HUES64 (cell line): Measurements from ENCODE around the gene CDK10.

Experiments
- H3K27ac ChIP-seq: 2 replicates; pipeline ENCODE4 v1.7.0; 2013; ENCODE audit warnings: low read depth, low read length, inconsistent platforms
- H3K27me3 ChIP-seq: 2 replicates; pipeline ENCODE4 v1.6.1; 2013; ENCODE audit warnings: mild to moderate bottlenecking, low read length; ENCODE audit not compliant: insufficient read depth
- H3K36me3 ChIP-seq: 2 replicates; pipeline ENCODE4 v1.6.1; 2013; ENCODE audit warnings: mild to moderate bottlenecking, low read length; ENCODE audit not compliant: insufficient read depth
- H3K4me1 ChIP-seq: 2 replicates; pipeline ENCODE4 v1.6.1; 2013; ENCODE audit warnings: mild to moderate bottlenecking, low read length, moderate library complexity; ENCODE audit not compliant: insufficient read depth
- H3K4me3 ChIP-seq: 2 replicates; pipeline ENCODE4 v1.5.1; 2013; ENCODE audit warnings: mild to moderate bottlenecking, low read length, moderate library complexity
- H3K9ac ChIP-seq: 2 replicates; pipeline ENCODE4 v1.6.1; 2013; ENCODE audit warnings: mild to moderate bottlenecking, low read depth, low read length
- H3K9me3 ChIP-seq: 2 replicates; pipeline ENCODE4 v1.6.1; 2013; ENCODE audit warnings: low read depth, low read length; ENCODE audit not compliant: insufficient read depth
- WGBS: fragments of 150-250, 120-280 bp; methylation state at CpG from one replicate; pipeline ENCODE4 v1.1.7; 2013; ENCODE audit warnings: missing lambda C conversion rate; 5-methylcytosine and 5-hydroxymethylcytosine counted together

The CDK10 gene

DNA sequence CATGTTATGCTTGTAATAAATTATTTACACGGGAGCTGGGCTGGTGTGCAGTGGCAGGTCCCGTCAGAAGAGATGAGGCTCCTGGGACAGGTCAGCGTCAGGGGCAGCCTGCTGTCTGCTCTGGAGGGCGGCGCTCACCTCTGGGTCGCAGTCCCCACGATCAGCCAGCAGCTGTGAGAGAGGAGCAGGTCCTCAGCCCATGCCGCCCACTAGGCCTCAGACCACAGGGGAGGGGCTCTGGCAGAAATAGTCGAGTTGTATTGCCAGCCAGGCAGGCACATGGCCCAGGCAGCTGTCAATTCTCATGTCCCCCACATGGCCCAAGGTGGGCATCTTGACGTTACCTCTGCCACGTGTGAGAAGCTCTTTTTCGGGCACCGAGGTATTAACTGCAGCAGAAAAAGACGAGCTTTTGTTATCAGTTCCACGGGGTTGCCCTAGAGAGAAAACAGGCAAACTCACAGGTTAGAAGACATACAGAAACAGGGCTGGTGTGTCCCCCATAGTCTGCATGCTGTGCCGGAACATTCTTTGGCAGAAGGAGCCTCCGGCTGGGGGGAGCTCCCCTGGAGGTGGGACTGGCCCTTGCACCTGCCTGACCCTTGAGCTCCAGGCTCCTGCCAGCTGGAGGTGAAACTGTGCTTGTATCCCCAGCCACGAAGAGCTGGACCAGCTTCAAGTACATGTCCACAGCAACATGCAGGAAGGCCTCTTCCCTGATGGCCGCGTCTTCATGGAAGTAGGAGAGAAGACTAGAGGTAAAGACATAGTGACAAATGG is 52.2 kb downstream of the CDK10 start:
- no peak overlapping the region for H3K9ac ChIP-seq
- H3K9me3 ChIP-seq = no peaks in the 10 kb centered on the region
- H3K27me3 ChIP-seq = no peaks in the 10 kb centered on the region
- H3K36me3 ChIP-seq = peaks cover 97% of the 10 kb centered on the region
- H3K4me1 ChIP-seq = no peaks in the 10 kb centered on the region
- WGBS = 95% methylated on average over 20 of the region's 20 CpGs
- no peak overlapping the region for H3K27ac ChIP-seq
- H3K4me3 ChIP-seq = no peak overlapping the region

DNA sequence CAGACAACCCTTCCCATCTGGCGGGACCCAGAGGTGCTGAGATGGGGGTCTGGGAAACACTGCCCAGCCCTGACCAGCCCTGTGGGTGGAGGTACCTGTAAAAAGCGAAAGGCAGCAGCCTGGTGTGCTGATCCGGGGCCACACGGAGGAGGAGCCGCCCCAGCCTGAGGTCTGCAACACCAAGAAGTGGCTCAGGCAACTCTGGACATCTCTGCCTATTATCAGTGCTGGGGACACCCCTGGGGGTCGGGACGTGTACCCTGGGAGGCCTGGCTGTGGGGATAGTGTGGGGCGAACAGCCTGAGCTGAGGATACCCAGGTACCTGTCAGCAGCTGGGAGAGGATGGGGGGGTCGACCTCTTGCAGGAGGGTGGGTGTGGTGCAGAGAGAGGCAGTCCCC is 52.9 kb downstream of the CDK10 start:
- no peaks in the 10 kb centered on the region for H3K27me3 ChIP-seq
- H3K36me3 ChIP-seq = peaks cover 97% of the 10 kb centered on the region
- no peak overlapping the region for H3K27ac ChIP-seq
- WGBS = 93% methylated on average over 9 of the region's 9 CpGs
- no peak overlapping the region for H3K9ac ChIP-seq
- H3K9me3 ChIP-seq = no peaks in the 10 kb centered on the region
- H3K4me3 ChIP-seq = no peak overlapping the region
- no peaks in the 10 kb centered on the region for H3K4me1 ChIP-seq

DNA sequence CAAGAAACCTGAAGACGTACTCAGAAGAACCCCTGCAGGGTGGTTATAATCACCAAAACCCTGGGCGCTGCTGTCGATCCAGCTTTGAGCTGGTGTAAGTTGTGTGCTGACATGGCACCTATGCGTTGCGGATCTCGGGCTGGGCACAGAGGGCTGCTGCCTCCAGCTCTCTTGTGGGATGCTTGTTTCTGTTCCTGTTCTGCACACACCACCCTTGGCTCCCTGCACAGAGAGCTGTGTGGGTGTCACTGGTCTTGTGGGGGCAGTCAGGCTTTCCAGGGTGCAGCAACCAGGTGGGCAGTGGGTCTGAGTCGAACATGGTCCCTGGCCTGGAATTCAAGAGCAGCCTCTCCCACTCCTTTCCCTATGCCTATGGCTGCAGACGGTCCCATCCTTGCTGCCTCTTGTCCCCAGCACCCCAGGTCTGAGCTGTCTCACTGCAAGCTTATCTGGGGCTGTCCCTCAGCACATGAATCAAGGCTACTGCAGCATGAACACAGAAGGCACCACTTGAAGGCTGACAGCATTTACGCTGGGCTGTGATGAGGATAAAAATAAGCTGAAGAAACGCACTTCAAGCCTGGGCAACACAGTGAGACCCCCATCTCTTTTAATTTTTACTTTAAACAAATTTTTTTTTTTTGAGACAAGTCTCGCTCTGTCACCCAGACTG is 55.0 kb downstream of the CDK10 start:
- WGBS = 96% methylated on average over 11 of the region's 11 CpGs
- Histone ChIP-seq H3K27ac (no peak overlapping the region), H3K4me1 (no peaks in the 10 kb centered on the region), H3K9me3 (no peaks in the 10 kb centered on the region), H3K4me3 (no peak overlapping the region), H3K9ac (no peak overlapping the region), H3K36me3 (peaks cover 96% of the 10 kb centered on the region), H3K27me3 (no peaks in the 10 kb centered on the region)

DNA sequence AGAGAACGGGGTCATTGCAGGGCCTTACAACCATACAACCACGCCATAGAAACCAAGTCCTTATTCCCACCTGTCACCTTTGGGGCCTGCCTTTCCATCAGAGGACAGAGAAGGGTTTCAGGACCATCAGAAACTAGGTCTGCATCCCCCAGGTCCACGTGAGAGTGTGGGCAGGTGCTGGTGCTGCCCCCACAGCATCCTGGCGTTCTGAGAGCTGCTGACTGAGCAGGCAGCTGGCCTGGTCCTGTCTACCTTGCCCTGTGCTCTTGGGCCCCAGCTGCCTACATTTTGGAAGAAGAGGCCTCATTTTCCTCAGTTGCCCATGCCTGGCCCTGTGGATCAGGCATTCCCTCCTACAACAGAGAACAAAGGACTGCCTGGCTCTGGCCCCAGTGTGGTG is 56.5 kb downstream of the CDK10 start:
- WGBS = 95% methylated on average over 4 of the region's 4 CpGs
- no peaks in the 10 kb centered on the region for H3K27me3 ChIP-seq
- no peak overlapping the region for H3K27ac ChIP-seq
- peaks cover 95% of the 10 kb centered on the region for H3K36me3 ChIP-seq
- H3K4me3 ChIP-seq = no peak overlapping the region
- H3K4me1 ChIP-seq = no peaks in the 10 kb centered on the region
- no peak overlapping the region for H3K9ac ChIP-seq
- H3K9me3 ChIP-seq = no peaks in the 10 kb centered on the region

DNA sequence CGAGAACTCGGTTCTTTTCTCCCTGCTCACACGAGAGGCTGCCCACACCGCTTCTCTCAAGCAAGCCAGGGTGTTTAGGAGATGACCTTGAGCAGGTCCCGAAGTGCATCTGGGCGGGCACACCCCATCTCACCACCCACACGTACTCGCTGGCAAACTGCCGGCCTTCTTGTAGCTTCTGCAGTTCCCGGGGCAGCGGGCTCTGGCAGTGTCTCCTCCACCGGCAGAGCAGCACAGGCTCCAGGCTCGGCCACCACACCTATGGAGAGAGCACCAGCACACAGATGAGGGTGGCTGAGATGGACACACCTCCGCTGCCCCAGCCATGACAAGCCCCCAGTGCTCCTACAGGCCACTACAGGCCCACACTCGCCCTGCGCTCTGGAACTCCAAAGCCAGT is 58.3 kb downstream of the CDK10 start:
- H3K36me3 ChIP-seq = peaks cover 94% of the 10 kb centered on the region
- no peak overlapping the region for H3K27ac ChIP-seq
- H3K4me3 ChIP-seq = no peak overlapping the region
- no peaks in the 10 kb centered on the region for H3K4me1 ChIP-seq
- H3K27me3 ChIP-seq = no peaks in the 10 kb centered on the region
- no peak overlapping the region for H3K9ac ChIP-seq
- no peaks in the 10 kb centered on the region for H3K9me3 ChIP-seq
- 97% methylated on average over 16 of the region's 16 CpGs for WGBS
